Smooth muscle cell (in vitro differentiated cells): Measurements from ENCODE around the gene DHDH. TPM values are rescaled to one million over a fixed set of nuclear protein-coding genes. Genes with fewer than 3 reads are reported as not detected.
"Not testable (repeated sequence)": the region's sequence is repeated elsewhere in the genome, so short reads cannot be mapped to it uniquely, and the experiment has no call there.

Experiments used
- DNase-seq: peaks from one replicate; lab custom pipeline; 2025; ENCODE audit not compliant: unreplicated experiment; lab: John Stamatoyannopoulos, UW
- H2AFZ ChIP-seq: fragments of 200-600 bp; sonication (generic); 2 replicates; pipeline ENCODE4 v1.6.0; 2016; ENCODE audit warnings: antibody characterized with exemption, low read depth, mild to moderate bottlenecking
- H3F3A ChIP-seq: fragments of 200-600 bp; sonication (generic); 2 replicates; pipeline ENCODE4 v1.6.0; 2017; ENCODE audit warnings: antibody characterized with exemption, low read depth
- H3K27ac ChIP-seq: fragments of 200-600 bp; sonication (generic); 2 replicates; pipeline ENCODE4 v1.5.1; 2016; ENCODE audit warnings: low read depth, mild to moderate bottlenecking
- H3K27me3 ChIP-seq: fragments of 200-600 bp; sonication (generic); 2 replicates; pipeline ENCODE4 v1.6.1; 2016; ENCODE audit warnings: low read depth, mild to moderate bottlenecking
- H3K36me3 ChIP-seq: fragments of 200-600 bp; sonication (generic); 2 replicates; pipeline ENCODE4 v1.5.1; 2016; ENCODE audit warnings: low read depth
- H3K4me1 ChIP-seq: fragments of 200-600 bp; sonication (generic); 2 replicates; pipeline ENCODE4 v1.5.1; 2016; ENCODE audit warnings: low read depth
- H3K4me2 ChIP-seq: fragments of 200-600 bp; sonication (generic); 2 replicates; pipeline ENCODE4 v1.6.0; 2016; ENCODE audit warnings: mild to moderate bottlenecking
- H3K4me3 ChIP-seq: fragments of 200-600 bp; sonication (generic); 2 replicates; pipeline ENCODE4 v1.5.1; 2016; ENCODE audit warnings: mild to moderate bottlenecking
- H3K79me2 ChIP-seq: fragments of 200-600 bp; sonication (generic); 2 replicates; pipeline ENCODE4 v1.6.0; 2016; ENCODE audit warnings: low read depth, mild to moderate bottlenecking
- H3K9ac ChIP-seq: fragments of 200-600 bp; sonication (generic); 2 replicates; pipeline ENCODE4 v1.6.0; 2016; ENCODE audit warnings: low read depth
- H3K9me3 ChIP-seq: fragments of 200-600 bp; sonication (generic); replicated peaks from 2 replicates; pipeline ENCODE4 v1.5.1; 2016; ENCODE audit warnings: low read depth
- H4K20me1 ChIP-seq: fragments of 200-600 bp; sonication (generic); 2 replicates; pipeline ENCODE4 v1.6.0; 2016; ENCODE audit warnings: low read depth
- CTCF ChIP-seq: fragments of 200-600 bp; sonication (generic); IDR thresholded peaks from 2 replicates; pipeline ENCODE4 v1.5.1; 2017; ENCODE audit warnings: borderline replicate concordance, mild to moderate bottlenecking, antibody characterized with exemption; ENCODE audit not compliant: insufficient read depth, poor library complexity, severe bottlenecking
- WGBS: methylation state at CpG from one replicate; pipeline ENCODE4 v1.1.7; 2016; ENCODE audit warnings: low lambda C conversion rate; 5-methylcytosine and 5-hydroxymethylcytosine counted together
- polyA plus RNA-seq: library from polyadenylated mRNA; unstranded; fragments of >200 nt; fragmentation: Nextera tagmentation; extraction: Ambion mirVana; gene quantifications from 2 replicates; pipeline ENCODE4 v1.2.1, GENCODE V29; 2016
- total RNA-seq: library from RNA; depleted of rRNA; stranded (reverse); fragments of >200 nt; gene quantifications from 2 replicates; pipeline ENCODE4 v1.2.3, GENCODE V29; 2014

The DHDH gene
- total and polyA plus RNA-seq, 2 experiments from 2014 or later: 0.27 to 1.0 TPM

GRCh38 chr19:48890551-48890950, 42.9 kb upstream of the DHDH start:
- Histone ChIP-seq H2AFZ (no peak overlapping the region), H3K9ac (no peak overlapping the region), H3K36me3 (no peaks in the 10 kb centered on the region), H3K27me3 (no peaks in the 10 kb centered on the region), H3K9me3 (no peaks in the 10 kb centered on the region), H3K4me1 (no peaks in the 10 kb centered on the region), H3F3A (peaks cover 11% of the 10 kb centered on the region), H3K4me2 (peak overlapping the region; percentile 13), H3K27ac (no peak overlapping the region), H3K4me3 (no peak overlapping the region), H3K79me2 (no peaks in the 10 kb centered on the region), H4K20me1 (no peaks in the 10 kb centered on the region)
- TF ChIP-seq CTCF: no peak
- no peak for DNase-seq
- WGBS: 94% methylated on average over 4 of the region's 4 CpGs

- Histone ChIP-seq H3K27ac (no peak overlapping the region), H3K4me3 (no peak overlapping the region), H4K20me1 (no peaks in the 10 kb centered on the region), H3K36me3 (no peaks in the 10 kb centered on the region), H3K27me3 (no peaks in the 10 kb centered on the region), H3K9ac (no peak overlapping the region), H2AFZ (no peak overlapping the region), H3K4me2 (no peak overlapping the region), H3F3A (peaks cover 11% of the 10 kb centered on the region), H3K4me1 (peaks cover 8% of the 10 kb centered on the region), H3K9me3 (no peaks in the 10 kb centered on the region), H3K79me2 (peaks cover under 1% of the 10 kb centered on the region)
- TF ChIP-seq CTCF: no peak
- DNase-seq: no peak
- 94% methylated on average over 21 of the region's 21 CpGs for WGBS
These were observed 38.3 kb upstream of the DHDH start for GRCh38 chr19:48895226-48895625.

GRCh38 chr19:48896191-48896720, 37.2 kb upstream of the DHDH start:
- TF ChIP-seq CTCF: no peak
- Histone ChIP-seq H3F3A (peaks cover 10% of the 10 kb centered on the region), H3K4me3 (peak overlapping the region; percentile 35), H3K9ac (no peak overlapping the region), H3K36me3 (no peaks in the 10 kb centered on the region), H3K79me2 (peaks cover 11% of the 10 kb centered on the region), H3K4me2 (peak overlapping the region; percentile 78), H3K27me3 (no peaks in the 10 kb centered on the region), H3K4me1 (peaks cover 11% of the 10 kb centered on the region), H2AFZ (no peak overlapping the region), H4K20me1 (no peaks in the 10 kb centered on the region), H3K9me3 (no peaks in the 10 kb centered on the region), H3K27ac (no peak overlapping the region)
- WGBS: 28% methylated on average over 19 of the region's 25 CpGs
- peak; percentile 28 for DNase-seq

- H3K4me2 ChIP-seq: no peak overlapping the region
- peaks cover 20% of the 10 kb centered on the region for H3K79me2 ChIP-seq
- no peak overlapping the region for H3K9ac ChIP-seq
- H3F3A ChIP-seq: peaks cover 6% of the 10 kb centered on the region
- H3K36me3 ChIP-seq: no peaks in the 10 kb centered on the region
- DNase-seq: no peak
- no peak overlapping the region for H2AFZ ChIP-seq
- H3K4me3 ChIP-seq: no peak overlapping the region
- H3K27ac ChIP-seq: no peak overlapping the region
- no peaks in the 10 kb centered on the region for H3K27me3 ChIP-seq
- no peak for TF ChIP-seq CTCF
- peaks cover 11% of the 10 kb centered on the region for H3K4me1 ChIP-seq
- no peaks in the 10 kb centered on the region for H4K20me1 ChIP-seq
- 92% methylated on average over 5 of the region's 5 CpGs for WGBS
- H3K9me3 ChIP-seq: no peaks in the 10 kb centered on the region
These were observed 36.3 kb upstream of the DHDH start for GRCh38 chr19:48897181-48897580.

GRCh38 chr19:48899386-48899749, 34.1 kb upstream of the DHDH start:
- Histone ChIP-seq H3K79me2 (peaks cover 30% of the 10 kb centered on the region), H4K20me1 (peaks cover 10% of the 10 kb centered on the region), H3K27ac (peak overlapping the region; percentile 69), H3K4me3 (peak overlapping the region; percentile 86), H3K4me1 (peaks cover 11% of the 10 kb centered on the region), H3K4me2 (peak overlapping the region; percentile 93)
- not testable (repeated sequence) for H3K9ac ChIP-seq, H3K27me3 ChIP-seq, DNase-seq, H2AFZ ChIP-seq, H3F3A ChIP-seq, H3K9me3 ChIP-seq, H3K36me3 ChIP-seq
- WGBS: 59% methylated on average over 11 of the region's 11 CpGs
